T-helper 1 cell treated with Interleukin-12 subunit alpha and Interleukin-12 subunit beta and Interleukin-4 antibody, amounts not matched to agents 30 μg/mL and 1 μg/mL, for 36 hours (primary cell): ENCODE data around the gene CLCN1.

ENCODE experiments used
- H3K27ac Mint-ChIP-seq: one replicate; pipeline ENCODE4 v1.8.0; 2021; ENCODE audit warnings: mild to moderate bottlenecking, mixed read lengths
- H3K27me3 Mint-ChIP-seq: one replicate; pipeline ENCODE4 v1.8.0; 2021; ENCODE audit warnings: low read depth, mixed read lengths
- H3K36me3 Mint-ChIP-seq: one replicate; pipeline ENCODE4 v1.8.0; 2021; ENCODE audit warnings: low read depth, mixed read lengths
- H3K4me1 Mint-ChIP-seq: one replicate; pipeline ENCODE4 v1.8.0; 2021; ENCODE audit warnings: low read depth, mixed read lengths
- H3K4me3 Mint-ChIP-seq: one replicate; pipeline ENCODE4 v1.8.0; 2021; ENCODE audit warnings: mild to moderate bottlenecking, moderate library complexity, mixed read lengths
- H3K9me3 Mint-ChIP-seq: one replicate; pipeline ENCODE4 v1.8.0; 2021; ENCODE audit warnings: mixed read lengths

Gene CLCN1

DNA sequence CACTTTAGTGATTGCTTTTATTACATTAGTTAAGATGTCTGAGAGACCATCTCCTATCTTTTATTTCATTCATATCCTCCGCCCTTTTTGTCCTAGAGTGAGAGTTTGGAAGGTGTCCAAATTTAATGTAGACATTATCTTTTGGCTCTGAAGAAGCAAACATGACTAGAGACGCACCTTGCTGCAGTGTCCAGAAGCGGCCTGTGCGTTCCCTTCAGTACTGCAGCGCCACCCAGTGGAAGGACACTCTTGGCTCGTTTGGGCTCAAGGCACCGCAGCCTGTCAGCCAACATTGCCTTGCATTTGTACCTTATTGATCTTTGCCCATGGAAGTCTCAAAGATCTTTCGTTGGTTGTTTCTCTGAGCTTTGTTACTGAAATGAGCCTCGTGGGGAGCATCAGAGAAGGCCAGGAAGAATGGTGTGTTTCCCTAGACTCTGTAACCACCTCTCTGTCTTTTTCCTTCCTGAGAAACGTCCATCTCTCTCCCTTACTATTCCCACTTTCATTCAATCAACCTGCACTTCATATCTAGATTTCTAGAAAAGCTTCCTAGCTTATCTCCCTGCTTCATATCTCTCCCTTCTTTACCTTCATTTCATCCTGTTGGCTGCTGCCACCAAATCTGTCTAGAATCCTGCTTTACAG lies 10.4 kb upstream of the CLCN1 start:
- no peak overlapping the region for H3K4me3 Mint-ChIP-seq
- H3K9me3 Mint-ChIP-seq, result no peaks in the 10 kb centered on the region
- H3K27ac Mint-ChIP-seq, result peak overlapping the region; percentile 32
- peaks cover 55% of the 10 kb centered on the region for H3K4me1 Mint-ChIP-seq
- H3K36me3 Mint-ChIP-seq, result peaks cover 78% of the 10 kb centered on the region
- H3K27me3 Mint-ChIP-seq, result no peaks in the 10 kb centered on the region

DNA sequence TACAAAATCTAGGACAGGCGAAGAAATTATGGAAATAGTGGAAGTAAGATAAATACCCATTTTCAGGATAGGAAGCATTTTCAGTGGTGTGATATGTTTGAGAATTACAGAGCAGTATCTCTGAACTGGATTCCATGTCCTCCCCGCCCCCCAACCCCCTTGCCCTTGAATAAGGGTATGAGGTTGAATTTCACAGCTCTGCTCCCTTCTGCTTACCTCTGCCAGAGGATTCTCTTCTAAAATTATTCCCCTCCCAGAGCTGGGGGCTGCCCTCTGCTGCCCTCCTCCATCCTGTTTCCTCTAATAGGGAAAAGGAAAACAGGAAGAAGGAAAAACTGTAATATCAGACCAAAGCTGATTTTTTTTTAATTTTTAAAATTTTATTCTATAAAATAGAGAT lies 7.3 kb upstream of the CLCN1 start:
- Mint-ChIP-seq H3K4me3 (no peak overlapping the region), H3K27me3 (no peaks in the 10 kb centered on the region), H3K4me1 (peaks cover 56% of the 10 kb centered on the region), H3K36me3 (peaks cover 54% of the 10 kb centered on the region), H3K9me3 (no peaks in the 10 kb centered on the region), H3K27ac (peak overlapping the region; percentile 4)

DNA sequence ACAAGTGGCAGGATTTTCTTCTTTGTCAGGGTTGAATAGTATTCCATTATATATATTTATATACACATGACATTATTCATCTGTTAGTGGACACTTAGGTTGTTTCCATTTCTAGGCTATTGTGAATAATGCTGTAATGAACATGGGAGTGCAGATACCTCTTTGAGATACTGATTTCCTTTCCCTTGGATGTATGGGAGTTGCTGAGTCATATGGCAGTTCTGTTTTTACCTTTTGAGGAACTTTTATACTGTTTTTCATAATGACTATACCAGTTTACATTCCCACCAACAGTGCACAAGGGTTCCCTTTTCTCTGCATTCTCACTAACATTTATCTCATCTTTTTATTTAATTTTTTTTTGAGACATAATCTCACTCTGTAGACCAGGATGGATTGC lies 1.8 kb upstream of the CLCN1 start:
- Mint-ChIP-seq H3K4me1 (peaks cover 33% of the 10 kb centered on the region), H3K27me3 (peaks cover 11% of the 10 kb centered on the region), H3K4me3 (no peak overlapping the region), H3K9me3 (no peaks in the 10 kb centered on the region), H3K36me3 (peaks cover 15% of the 10 kb centered on the region), H3K27ac (no peak overlapping the region)

DNA sequence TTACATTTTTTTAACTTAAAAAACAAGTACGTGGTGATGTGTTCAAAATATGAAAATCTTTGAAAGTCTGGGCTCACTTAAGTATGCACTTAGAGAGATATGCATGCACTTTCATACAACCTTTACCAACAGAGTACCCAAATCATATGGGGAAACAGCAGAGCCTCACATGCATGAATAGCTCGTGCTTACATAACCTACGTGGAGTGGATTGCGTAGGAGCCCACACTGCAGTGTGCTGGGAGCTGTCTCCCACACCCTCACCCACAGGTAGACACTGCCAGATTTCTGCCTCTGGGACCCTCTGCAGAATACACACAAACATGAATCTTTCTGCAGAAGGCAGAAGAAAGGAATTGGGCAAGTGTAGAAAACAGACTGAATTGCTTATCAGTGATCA lies 581 bp downstream of the CLCN1 start:
- Mint-ChIP-seq H3K27me3 (peaks cover 18% of the 10 kb centered on the region), H3K36me3 (peaks cover 5% of the 10 kb centered on the region), H3K4me1 (peaks cover 16% of the 10 kb centered on the region), H3K27ac (no peak overlapping the region), H3K9me3 (no peaks in the 10 kb centered on the region), H3K4me3 (no peak overlapping the region)

DNA sequence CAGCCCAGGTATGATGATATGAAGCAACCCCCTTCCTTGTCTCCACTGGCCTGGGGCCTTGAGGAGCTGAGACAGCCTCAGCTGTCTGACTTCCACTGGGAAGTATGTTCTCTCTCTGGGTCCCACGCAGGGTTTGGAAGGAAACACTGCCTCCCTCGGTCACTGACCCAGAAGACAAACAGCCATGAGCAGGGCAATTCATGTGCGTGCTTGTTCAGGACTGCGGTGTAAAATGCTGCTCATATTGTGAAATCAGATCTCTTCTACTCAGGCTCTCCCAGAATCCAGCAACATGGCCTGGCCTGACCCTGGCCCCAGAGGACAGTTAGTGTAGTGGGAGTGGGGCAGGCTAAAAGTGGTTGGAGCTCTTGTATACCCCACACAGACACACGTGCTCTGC lies 2.8 kb downstream of the CLCN1 start:
- H3K4me3 Mint-ChIP-seq, result no peak overlapping the region
- peaks cover 18% of the 10 kb centered on the region for H3K27me3 Mint-ChIP-seq
- H3K9me3 Mint-ChIP-seq, result no peaks in the 10 kb centered on the region
- H3K36me3 Mint-ChIP-seq, result peaks cover 4% of the 10 kb centered on the region
- H3K27ac Mint-ChIP-seq, result peak overlapping the region; percentile 37
- H3K4me1 Mint-ChIP-seq, result peaks cover 11% of the 10 kb centered on the region

DNA sequence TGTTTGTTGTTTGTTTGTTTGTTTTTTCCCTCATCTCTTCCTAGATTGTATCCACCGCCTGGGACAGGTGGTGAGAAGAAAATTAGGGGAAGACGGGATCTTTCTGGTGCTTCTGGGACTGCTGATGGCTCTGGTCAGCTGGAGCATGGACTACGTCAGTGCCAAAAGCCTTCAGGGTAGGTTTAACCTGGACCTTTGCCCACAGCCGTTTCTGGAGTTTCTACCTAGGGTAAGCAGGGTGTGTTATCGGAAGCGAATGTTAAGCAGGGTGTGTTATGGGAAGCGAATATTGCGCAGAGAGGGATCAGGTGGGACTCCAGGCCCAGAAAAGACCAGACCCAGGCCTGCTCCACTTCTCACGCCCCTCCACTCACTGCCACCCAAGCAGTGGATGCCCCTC lies 4.7 kb downstream of the CLCN1 start:
- H3K27ac Mint-ChIP-seq, result no peak overlapping the region
- H3K27me3 Mint-ChIP-seq, result peaks cover 27% of the 10 kb centered on the region
- H3K4me1 Mint-ChIP-seq, result peaks cover 19% of the 10 kb centered on the region
- H3K36me3 Mint-ChIP-seq, result peaks cover 3% of the 10 kb centered on the region
- H3K4me3 Mint-ChIP-seq, result no peak overlapping the region
- no peaks in the 10 kb centered on the region for H3K9me3 Mint-ChIP-seq

DNA sequence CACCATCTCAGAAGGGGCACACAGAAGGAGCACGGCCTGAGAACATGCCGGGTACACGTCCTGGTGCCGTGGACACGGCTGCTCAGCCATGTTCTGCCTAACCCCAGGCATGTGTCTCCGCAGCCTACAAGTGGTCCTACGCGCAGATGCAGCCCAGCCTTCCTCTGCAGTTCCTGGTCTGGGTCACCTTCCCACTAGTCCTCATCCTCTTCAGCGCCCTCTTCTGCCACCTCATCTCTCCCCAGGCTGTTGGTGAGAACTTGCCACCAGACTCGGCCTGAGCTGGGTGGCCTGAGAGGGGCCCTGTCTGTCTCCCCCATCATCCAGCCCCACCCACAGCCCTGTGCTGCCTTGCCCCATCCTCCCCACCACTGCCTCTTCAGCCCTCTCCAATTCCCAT lies 5.3 kb downstream of the CLCN1 start:
- peaks cover 27% of the 10 kb centered on the region for H3K27me3 Mint-ChIP-seq
- no peak overlapping the region for H3K4me3 Mint-ChIP-seq
- H3K36me3 Mint-ChIP-seq, result peaks cover 3% of the 10 kb centered on the region
- no peaks in the 10 kb centered on the region for H3K9me3 Mint-ChIP-seq
- peaks cover 22% of the 10 kb centered on the region for H3K4me1 Mint-ChIP-seq
- H3K27ac Mint-ChIP-seq, result no peak overlapping the region

DNA sequence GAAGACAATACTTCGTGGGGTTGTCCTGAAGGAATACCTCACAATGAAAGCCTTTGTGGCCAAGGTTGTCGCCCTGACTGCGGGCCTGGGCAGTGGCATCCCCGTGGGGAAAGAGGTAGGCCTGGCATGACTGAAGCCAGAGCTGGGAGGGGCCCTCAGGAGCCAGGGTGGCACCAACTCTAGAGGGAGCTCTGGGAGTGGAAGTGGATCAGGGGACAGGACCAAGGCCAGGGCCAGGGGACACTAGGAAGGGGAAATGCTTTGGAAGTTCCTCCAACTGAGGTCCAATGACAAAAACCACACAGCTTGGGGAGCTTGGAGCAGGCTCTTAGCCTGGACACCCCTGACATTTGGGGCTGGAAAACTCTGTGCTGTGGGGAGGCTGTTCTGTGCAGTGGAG lies 5.8 kb downstream of the CLCN1 start:
- H3K36me3 Mint-ChIP-seq, result peaks cover 3% of the 10 kb centered on the region
- H3K27ac Mint-ChIP-seq, result no peak overlapping the region
- H3K9me3 Mint-ChIP-seq, result no peaks in the 10 kb centered on the region
- H3K4me1 Mint-ChIP-seq, result peaks cover 22% of the 10 kb centered on the region
- H3K4me3 Mint-ChIP-seq, result no peak overlapping the region
- H3K27me3 Mint-ChIP-seq, result peaks cover 25% of the 10 kb centered on the region

DNA sequence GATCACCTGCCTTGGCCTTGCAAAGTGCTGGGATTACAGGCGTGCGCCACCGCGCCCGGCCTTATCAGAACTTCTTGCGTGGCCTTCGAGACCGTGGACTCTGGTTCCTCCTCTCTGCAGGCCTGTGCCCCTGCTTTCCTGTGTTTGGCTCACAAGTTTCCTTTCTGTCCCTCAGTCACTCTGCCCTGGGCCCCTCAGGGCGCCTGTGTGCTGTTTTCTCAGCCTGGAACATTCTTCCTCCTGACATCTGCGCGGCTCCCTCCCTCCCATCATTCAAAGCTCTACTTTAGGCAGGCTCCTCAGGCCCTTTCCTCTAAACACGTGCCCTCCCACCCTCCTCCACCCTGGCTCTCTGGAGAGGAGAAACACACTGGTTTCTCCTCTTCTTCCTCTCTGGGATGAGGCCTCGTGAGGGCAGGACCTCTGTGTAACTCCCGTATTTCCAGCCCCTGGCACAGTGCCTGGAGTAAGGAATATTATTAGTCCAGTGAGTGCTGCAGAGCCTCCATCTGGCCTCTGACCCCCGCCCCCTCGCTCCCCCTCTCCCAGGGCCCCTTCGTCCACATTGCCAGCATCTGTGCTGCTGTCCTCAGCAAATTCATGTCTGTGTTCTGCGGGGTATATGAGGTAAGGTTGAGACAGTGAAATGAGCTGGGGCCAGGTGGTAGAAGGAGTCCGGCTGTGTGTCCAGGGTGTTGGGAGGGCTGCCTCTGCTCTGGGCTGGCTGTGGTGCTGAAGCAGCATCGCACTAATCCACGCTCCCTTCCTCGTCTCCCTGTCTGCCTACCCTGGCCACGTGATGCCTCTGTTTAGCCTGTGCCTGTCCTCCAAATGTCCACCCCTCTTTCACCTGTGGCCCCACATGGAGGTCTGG lies 7.1 kb downstream of the CLCN1 start:
- Mint-ChIP-seq H3K27ac (peak overlapping the region; percentile 11), H3K4me3 (no peak overlapping the region), H3K36me3 (peaks cover 3% of the 10 kb centered on the region), H3K27me3 (peaks cover 22% of the 10 kb centered on the region), H3K4me1 (peaks cover 19% of the 10 kb centered on the region), H3K9me3 (no peaks in the 10 kb centered on the region)

DNA sequence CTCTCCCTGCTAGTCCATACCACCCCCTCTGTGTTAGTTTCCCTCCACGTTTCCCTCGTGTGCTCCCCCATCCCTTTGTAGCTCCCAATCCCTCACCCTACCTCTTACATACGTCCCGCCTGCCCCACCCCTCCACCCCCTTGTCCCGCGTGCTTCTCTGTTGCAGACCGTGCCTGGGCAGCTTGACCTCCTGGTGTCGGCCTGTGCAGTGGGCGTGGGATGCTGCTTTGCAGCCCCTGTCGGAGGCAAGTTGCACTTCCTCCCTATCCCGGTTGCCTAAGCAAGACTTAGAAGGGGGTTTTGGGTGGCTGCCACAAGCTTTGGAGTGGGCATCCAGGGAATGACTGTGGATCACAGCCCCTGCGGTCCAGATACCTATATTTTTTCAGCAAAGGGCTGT lies 7.7 kb downstream of the CLCN1 start:
- Mint-ChIP-seq H3K27ac (peak overlapping the region; percentile 11), H3K27me3 (peaks cover 21% of the 10 kb centered on the region), H3K36me3 (peaks cover 3% of the 10 kb centered on the region), H3K9me3 (no peaks in the 10 kb centered on the region), H3K4me1 (peaks cover 19% of the 10 kb centered on the region), H3K4me3 (no peak overlapping the region)

DNA sequence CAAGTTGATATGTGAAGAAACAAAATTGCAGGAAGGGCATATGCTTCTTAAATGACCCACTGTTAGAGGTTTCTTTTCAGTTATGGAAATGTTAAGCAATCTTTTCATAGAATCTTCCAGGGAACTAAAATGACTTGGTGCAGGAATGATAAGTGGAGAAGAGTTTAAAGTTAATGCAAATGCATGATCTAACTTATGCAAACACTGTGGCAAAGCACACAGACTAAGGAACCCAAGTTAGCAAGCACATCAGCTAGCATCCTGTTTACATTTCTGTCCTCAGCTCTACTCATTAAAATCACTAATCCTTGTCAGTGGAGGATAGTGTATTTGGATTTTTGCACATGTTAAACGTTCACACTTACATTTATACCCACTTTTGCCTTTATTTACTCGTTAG lies 9.3 kb downstream of the CLCN1 start:
- peak overlapping the region; percentile 64 for H3K27ac Mint-ChIP-seq
- H3K9me3 Mint-ChIP-seq, result no peaks in the 10 kb centered on the region
- peaks cover 14% of the 10 kb centered on the region for H3K27me3 Mint-ChIP-seq
- peaks cover 19% of the 10 kb centered on the region for H3K4me1 Mint-ChIP-seq
- peaks cover 3% of the 10 kb centered on the region for H3K36me3 Mint-ChIP-seq
- H3K4me3 Mint-ChIP-seq, result peak overlapping the region; percentile 35

DNA sequence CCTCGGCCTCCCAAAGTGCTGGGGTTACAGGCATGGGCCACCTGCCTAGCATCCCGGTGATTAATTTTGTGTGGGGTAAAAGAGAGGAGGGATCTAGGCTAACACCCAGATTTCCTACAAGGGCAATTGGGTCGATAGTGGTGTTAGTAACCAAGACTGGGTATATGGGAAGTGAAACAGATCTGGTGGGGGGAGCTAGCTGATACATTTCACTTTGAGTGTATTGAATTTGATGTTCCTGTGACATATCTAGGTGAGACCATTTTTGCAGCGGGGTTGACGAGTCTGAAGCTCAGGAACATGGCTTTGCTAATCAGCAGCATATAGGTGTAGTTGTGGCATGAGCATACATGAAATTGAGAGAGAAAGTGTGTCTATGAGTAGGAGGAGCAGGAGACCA lies 12.0 kb downstream of the CLCN1 start:
- peaks cover 3% of the 10 kb centered on the region for H3K36me3 Mint-ChIP-seq
- H3K27me3 Mint-ChIP-seq, result peaks cover 22% of the 10 kb centered on the region
- H3K9me3 Mint-ChIP-seq, result no peaks in the 10 kb centered on the region
- no peak overlapping the region for H3K27ac Mint-ChIP-seq
- peaks cover 17% of the 10 kb centered on the region for H3K4me1 Mint-ChIP-seq
- no peak overlapping the region for H3K4me3 Mint-ChIP-seq

DNA sequence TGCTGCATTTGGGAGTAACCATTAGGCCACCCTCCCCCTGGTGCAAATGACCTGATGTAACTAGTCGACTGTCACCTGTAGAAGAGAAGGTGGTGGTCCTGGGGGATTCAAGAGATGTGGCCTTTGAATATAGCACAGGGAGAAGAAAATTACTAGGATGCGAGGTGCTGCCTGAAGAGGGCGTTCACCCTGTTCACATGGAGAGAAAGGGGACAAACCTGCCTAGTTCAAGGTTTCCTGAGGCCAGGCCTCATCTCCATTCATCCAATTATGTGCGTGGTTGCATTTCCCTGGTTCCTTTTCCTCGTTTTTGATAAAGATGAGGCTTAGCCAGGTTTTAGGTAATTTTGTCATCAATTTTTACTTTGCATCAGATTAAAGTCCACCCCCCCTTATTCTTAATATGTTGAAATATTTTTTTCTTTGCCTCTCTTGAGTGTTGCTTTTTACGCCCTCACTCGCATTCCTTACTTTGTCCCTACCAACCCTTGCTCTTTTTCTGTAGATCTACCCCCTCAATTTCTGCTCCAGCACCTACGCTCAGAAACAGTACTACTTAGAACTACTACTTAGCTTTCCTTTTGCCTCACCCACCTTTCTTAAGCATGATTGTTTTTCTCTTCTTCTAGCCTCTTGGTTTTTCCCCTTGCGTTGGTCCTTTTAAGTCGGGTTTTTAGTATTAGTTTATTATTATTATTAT lies 13.7 kb downstream of the CLCN1 start:
- H3K9me3 Mint-ChIP-seq, result no peaks in the 10 kb centered on the region

DNA sequence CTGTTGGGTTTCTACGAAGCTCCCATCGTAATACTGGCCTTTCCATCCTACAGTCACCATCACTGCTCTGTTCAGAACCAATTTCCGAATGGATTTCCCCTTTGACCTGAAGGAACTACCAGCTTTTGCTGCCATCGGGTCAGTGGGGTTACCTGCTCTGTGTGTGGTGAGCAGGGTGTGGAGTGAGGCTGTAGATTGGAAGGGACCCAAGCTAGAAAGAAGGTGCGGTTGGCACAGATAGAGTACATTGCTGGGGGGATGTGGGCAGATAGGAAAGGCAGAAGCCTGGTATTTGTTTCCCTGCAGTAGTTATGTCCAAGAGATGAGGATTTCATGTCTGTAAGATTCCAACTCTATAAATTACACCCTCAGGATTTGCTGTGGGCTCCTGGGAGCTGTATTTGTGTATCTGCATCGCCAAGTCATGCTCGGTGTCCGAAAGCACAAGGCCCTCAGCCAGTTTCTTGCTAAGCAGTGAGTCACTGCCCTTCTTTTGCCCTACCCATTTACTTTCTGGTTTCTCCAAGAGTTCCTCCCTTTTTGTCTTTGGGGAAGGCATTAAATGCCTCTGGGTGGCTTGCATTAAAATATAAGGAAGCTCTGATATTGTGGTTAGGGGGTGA lies 15.4 kb downstream of the CLCN1 start:
- H3K27ac Mint-ChIP-seq, result no peak overlapping the region
- no peaks in the 10 kb centered on the region for H3K36me3 Mint-ChIP-seq
- H3K9me3 Mint-ChIP-seq, result no peaks in the 10 kb centered on the region
- no peak overlapping the region for H3K4me3 Mint-ChIP-seq
- H3K27me3 Mint-ChIP-seq, result peaks cover 39% of the 10 kb centered on the region
- peaks cover under 1% of the 10 kb centered on the region for H3K4me1 Mint-ChIP-seq

More for the DNA sequence above, 13.7 kb downstream of the CLCN1 start:
- H3K36me3 Mint-ChIP-seq, result peaks cover 3% of the 10 kb centered on the region
- H3K4me3 Mint-ChIP-seq, result no peak overlapping the region
- peaks cover 30% of the 10 kb centered on the region for H3K27me3 Mint-ChIP-seq
- H3K27ac Mint-ChIP-seq, result no peak overlapping the region
- peaks cover 14% of the 10 kb centered on the region for H3K4me1 Mint-ChIP-seq
